GM12801 (cell line): ENCODE results near the gene MATN4.

Source experiments
- CTCF ChIP-seq: IDR thresholded peaks from one replicate; pipeline ENCODE4 v1.5.1; 2011; ENCODE audit warnings: control low read depth; ENCODE audit not compliant: insufficient read length; ENCODE audit errors: extremely low read depth

The MATN4 gene

GRCh38 chr20:45307076-45307640, 941 bp downstream of the MATN4 start:
- no peak for TF ChIP-seq CTCF

GRCh38 chr20:45306431-45306982, 1.6 kb downstream of the MATN4 start, which contains the start of gene RBPJL:
Gene RBPJL, plus strand, starts transcription at chr20:45306840. Its CDS starts 83 bp downstream, at chr20:45306923.
- no peak for TF ChIP-seq CTCF

GRCh38 chr20:45305262-45305661, 2.8 kb downstream of the MATN4 start:
- no peak for TF ChIP-seq CTCF

- no peak for TF ChIP-seq CTCF
Measured at GRCh38 chr20:45304464-45304999, 3.6 kb downstream of the MATN4 start.

- TF ChIP-seq CTCF: no peak
Measured at GRCh38 chr20:45303586-45304463, 4.3 kb downstream of the MATN4 start.

- TF ChIP-seq CTCF: no peak
Measured at GRCh38 chr20:45301824-45302271, 6.3 kb downstream of the MATN4 start.

GRCh38 chr20:45300961-45301360, 7.1 kb downstream of the MATN4 start:
- no peak for TF ChIP-seq CTCF
